ENCODE data around the gene SLC9A9.
"Not testable (repeated sequence)": the region's sequence is repeated elsewhere in the genome, so short reads cannot be mapped to it uniquely, and the experiment has no call there.

The SLC9A9 gene

GRCh38 chr3:143716731-143717130, 131.5 kb downstream of the SLC9A9 start:
- DNase-seq (ENCODE audit: low read depth): no peak
- H3K4me3 ChIP-seq (ENCODE audit: low read depth, low read length): no peak overlapping the region
- TF ChIP-seq CTCF (IDR thresholded peaks at IDR 0.05; ENCODE audit: low read depth, low read length, missing control alignments): no peak

GRCh38 chr3:143712522-143712921, 135.7 kb downstream of the SLC9A9 start:
- no peak for DNase-seq (ENCODE audit: low read depth)
- H3K4me3 ChIP-seq (ENCODE audit: low read depth, low read length): no peak overlapping the region
- TF ChIP-seq CTCF (IDR thresholded peaks at IDR 0.05; ENCODE audit: low read depth, low read length, missing control alignments): no peak

GRCh38 chr3:143707848-143708247, 140.4 kb downstream of the SLC9A9 start:
- DNase-seq (ENCODE audit: low read depth): no peak
- no peak for TF ChIP-seq CTCF (IDR thresholded peaks at IDR 0.05; ENCODE audit: low read depth, low read length, missing control alignments)
- no peak overlapping the region for H3K4me3 ChIP-seq (ENCODE audit: low read depth, low read length)

- DNase-seq (ENCODE audit: low read depth): no peak
- no peak for TF ChIP-seq CTCF (IDR thresholded peaks at IDR 0.05; ENCODE audit: low read depth, low read length, missing control alignments)
- no peak overlapping the region for H3K4me3 ChIP-seq (ENCODE audit: low read depth, low read length)
Measured at GRCh38 chr3:143700431-143700975, 147.8 kb downstream of the SLC9A9 start.

GRCh38 chr3:143699424-143699823, 148.8 kb downstream of the SLC9A9 start:
- no peak for DNase-seq (ENCODE audit: low read depth)
- H3K4me3 ChIP-seq (ENCODE audit: low read depth, low read length): no peak overlapping the region
- no peak for TF ChIP-seq CTCF (IDR thresholded peaks at IDR 0.05; ENCODE audit: low read depth, low read length, missing control alignments)

GRCh38 chr3:143698682-143699303, 149.5 kb downstream of the SLC9A9 start:
- H3K4me3 ChIP-seq (ENCODE audit: low read depth, low read length): no peak overlapping the region
- TF ChIP-seq CTCF (IDR thresholded peaks at IDR 0.05; ENCODE audit: low read depth, low read length, missing control alignments): no peak
- DNase-seq (ENCODE audit: low read depth): no peak

GRCh38 chr3:143697975-143698374, 150.3 kb downstream of the SLC9A9 start:
- DNase-seq (ENCODE audit: low read depth): no peak
- H3K4me3 ChIP-seq (ENCODE audit: low read depth, low read length): no peak overlapping the region
- no peak for TF ChIP-seq CTCF (IDR thresholded peaks at IDR 0.05; ENCODE audit: low read depth, low read length, missing control alignments)

- not testable (repeated sequence) for H3K4me3 ChIP-seq (ENCODE audit: low read depth, low read length); DNase-seq (ENCODE audit: low read depth)
Measured at GRCh38 chr3:143695333-143695732, 152.9 kb downstream of the SLC9A9 start.
